Karpas-422 (cell line): ENCODE data around the gene ERLEC1. TPM values are rescaled to one million over a fixed set of nuclear protein-coding genes. Genes with fewer than 3 reads are reported as not detected.
A peak's percentile ranks its signal among the peaks of the same experiment; 100 is the strongest.

Experiments
- DNase-seq: peaks from one replicate; pipeline ENCODE4 v3.0.0-alpha.2; 2015
- H2AFZ ChIP-seq: fragments of 200-600 bp; sonication (generic); 2 replicates; pipeline ENCODE4 v1.6.1; 2014; ENCODE audit warnings: antibody characterized with exemption, low read length, mixed read lengths
- H3K27ac ChIP-seq: fragments of 200-600 bp; sonication (generic); 2 replicates; pipeline ENCODE4 v1.5.1; 2014; ENCODE audit warnings: mild to moderate bottlenecking, low read length, moderate library complexity
- H3K27me3 ChIP-seq: fragments of 200-600 bp; sonication (generic); 2 replicates; pipeline ENCODE4 v1.6.1; 2014; ENCODE audit warnings: low read length, mixed read lengths
- H3K36me3 ChIP-seq: fragments of 200-600 bp; sonication (generic); 2 replicates; pipeline ENCODE4 v1.6.1; 2014; ENCODE audit warnings: low read length, mixed read lengths; ENCODE audit not compliant: insufficient read depth
- H3K4me1 ChIP-seq: fragments of 200-600 bp; sonication (generic); 2 replicates; pipeline ENCODE4 v1.6.1; 2014; ENCODE audit warnings: mild to moderate bottlenecking, low read length, mixed read lengths
- H3K4me2 ChIP-seq: fragments of 200-600 bp; sonication (generic); 2 replicates; pipeline ENCODE4 v1.6.1; 2014; ENCODE audit warnings: low read length, low read depth, mild to moderate bottlenecking; ENCODE audit not compliant: poor library complexity, severe bottlenecking
- H3K4me3 ChIP-seq: fragments of 200-600 bp; sonication (generic); 2 replicates; pipeline ENCODE4 v1.5.1; 2014; ENCODE audit warnings: mild to moderate bottlenecking, antibody characterized with exemption, low read length, mixed read lengths
- H3K79me2 ChIP-seq: fragments of 200-600 bp; sonication (generic); 2 replicates; pipeline ENCODE4 v1.6.1; 2014; ENCODE audit warnings: mild to moderate bottlenecking, low read length, mixed read lengths
- H3K9ac ChIP-seq: fragments of 200-600 bp; sonication (generic); 2 replicates; pipeline ENCODE4 v1.6.0; 2014; ENCODE audit warnings: low read length
- H3K9me2 ChIP-seq: fragments of 200-600 bp; sonication (generic), shearing (Covaris generic); replicated peaks from 2 replicates; pipeline ENCODE4 v1.6.0; 2014; ENCODE audit warnings: mild to moderate bottlenecking, low read length, moderate library complexity; ENCODE audit not compliant: insufficient read depth
- H3K9me3 ChIP-seq: fragments of 300-700, 200-600 bp; sonication (generic); 2 replicates; pipeline ENCODE4 v1.6.1; 2014; ENCODE audit warnings: low read length, mixed read lengths
- H4K20me1 ChIP-seq: fragments of 200-600 bp; sonication (generic); 2 replicates; pipeline ENCODE4 v1.6.1; 2014; ENCODE audit warnings: mild to moderate bottlenecking, antibody characterized with exemption, low read length, low read depth; ENCODE audit not compliant: insufficient read depth
- total RNA-seq: library from RNA; depleted of rRNA; stranded (reverse); fragments of >200 nt; shearing (Covaris generic); gene quantifications from 2 replicates; pipeline ENCODE4 v1.2.3, GENCODE V29; 2014; ENCODE audit warnings: low replicate concordance

The ERLEC1 gene
- total RNA-seq, 1 experiment from 2014 or later: 54.8 TPM

GRCh38 chr2:53769318-53769945, 17.4 kb upstream of the ERLEC1 start:
- Histone ChIP-seq H2AFZ (no peak overlapping the region), H3K9ac (peak overlapping the region; percentile 96; the same call in 1 of the 2 replicates), H3K9me2 (no peaks in the 10 kb centered on the region), H3K4me2 (peak overlapping the region; percentile 97), H3K36me3 (peaks cover 23% of the 10 kb centered on the region; the same call in 1 of the 2 replicates), H3K79me2 (peaks cover 92% of the 10 kb centered on the region), H3K9me3 (no peaks in the 10 kb centered on the region), H3K4me1 (peaks cover 38% of the 10 kb centered on the region), H3K27ac (peak overlapping the region; percentile 91), H3K27me3 (no peaks in the 10 kb centered on the region), H3K4me3 (peak overlapping the region; percentile 97), H4K20me1 (no peaks in the 10 kb centered on the region)
- DNase-seq: no peak

GRCh38 chr2:53770264-53770663, 16.6 kb upstream of the ERLEC1 start:
- H3K9ac ChIP-seq: no peak overlapping the region
- no peaks in the 10 kb centered on the region for H3K9me2 ChIP-seq
- no peak overlapping the region for H3K4me3 ChIP-seq
- H3K79me2 ChIP-seq: peaks cover 97% of the 10 kb centered on the region
- no peaks in the 10 kb centered on the region for H4K20me1 ChIP-seq
- H3K9me3 ChIP-seq: no peaks in the 10 kb centered on the region
- DNase-seq: no peak
- H2AFZ ChIP-seq: no peak overlapping the region
- H3K36me3 ChIP-seq: peaks cover 26% of the 10 kb centered on the region; the same call in 1 of the 2 replicates
- H3K27ac ChIP-seq: no peak overlapping the region; the same call in 1 of the 2 replicates
- H3K4me2 ChIP-seq: peak overlapping the region; percentile 97
- H3K4me1 ChIP-seq: peaks cover 44% of the 10 kb centered on the region
- no peaks in the 10 kb centered on the region for H3K27me3 ChIP-seq

- peak overlapping the region; percentile 46 for H3K27ac ChIP-seq
- no peaks in the 10 kb centered on the region for H3K9me2 ChIP-seq
- H3K9me3 ChIP-seq: no peaks in the 10 kb centered on the region
These were observed 9.7 kb upstream of the ERLEC1 start for GRCh38 chr2:53777134-53777533.

GRCh38 chr2:53778536-53779162, 8.2 kb upstream of the ERLEC1 start:
- H3K9me2 ChIP-seq: no peaks in the 10 kb centered on the region
- DNase-seq: peak; percentile 47
- no peak overlapping the region for H3K4me2 ChIP-seq
- peak overlapping the region; percentile 42 for H3K27ac ChIP-seq
- H3K4me3 ChIP-seq: no peak overlapping the region
- no peak overlapping the region for H3K9ac ChIP-seq
- no peaks in the 10 kb centered on the region for H3K9me3 ChIP-seq
- H3K79me2 ChIP-seq: peaks cover 99% of the 10 kb centered on the region
- no peaks in the 10 kb centered on the region for H4K20me1 ChIP-seq
- H2AFZ ChIP-seq: no peak overlapping the region
- H3K27me3 ChIP-seq: no peaks in the 10 kb centered on the region
- H3K4me1 ChIP-seq: peaks cover 22% of the 10 kb centered on the region
- peaks cover 46% of the 10 kb centered on the region for H3K36me3 ChIP-seq

More at GRCh38 chr2:53777134-53777533, 9.7 kb upstream of the ERLEC1 start:
- Histone ChIP-seq H3K36me3 (peaks cover 45% of the 10 kb centered on the region), H4K20me1 (no peaks in the 10 kb centered on the region), H3K27me3 (no peaks in the 10 kb centered on the region), H3K4me1 (peaks cover 16% of the 10 kb centered on the region), H3K9ac (no peak overlapping the region), H3K79me2 (peaks cover 98% of the 10 kb centered on the region), H3K4me2 (no peak overlapping the region), H3K4me3 (no peak overlapping the region), H2AFZ (no peak overlapping the region)
- no peak for DNase-seq

GRCh38 chr2:53780056-53780455, 6.8 kb upstream of the ERLEC1 start:
- H3K79me2 ChIP-seq: peaks cover 99% of the 10 kb centered on the region
- H3K27ac ChIP-seq: no peak overlapping the region
- H3K9ac ChIP-seq: no peak overlapping the region
- no peaks in the 10 kb centered on the region for H3K9me3 ChIP-seq
- no peak overlapping the region for H3K4me2 ChIP-seq
- peaks cover 30% of the 10 kb centered on the region for H3K4me1 ChIP-seq
- DNase-seq: no peak
- no peaks in the 10 kb centered on the region for H3K27me3 ChIP-seq
- H4K20me1 ChIP-seq: no peaks in the 10 kb centered on the region; the same call in 1 of the 2 replicates
- H3K4me3 ChIP-seq: no peak overlapping the region
- peaks cover 35% of the 10 kb centered on the region for H3K36me3 ChIP-seq
- H2AFZ ChIP-seq: no peak overlapping the region
- H3K9me2 ChIP-seq: no peaks in the 10 kb centered on the region

- Histone ChIP-seq H3K36me3 (peaks cover 35% of the 10 kb centered on the region), H3K27ac (no peak overlapping the region)
- no peak for DNase-seq
These were observed 4.2 kb upstream of the ERLEC1 start for GRCh38 chr2:53782676-53783075.

GRCh38 chr2:53784436-53784835, 2.4 kb upstream of the ERLEC1 start:
- Histone ChIP-seq H3K9ac (peak overlapping the region; percentile 97), H3K36me3 (peaks cover 25% of the 10 kb centered on the region), H3K9me2 (no peaks in the 10 kb centered on the region), H3K79me2 (peaks cover 99% of the 10 kb centered on the region), H3K27ac (no peak overlapping the region), H3K27me3 (no peaks in the 10 kb centered on the region), H3K4me3 (peak overlapping the region; percentile 96), H3K9me3 (no peaks in the 10 kb centered on the region), H2AFZ (no peak overlapping the region), H4K20me1 (peaks cover 8% of the 10 kb centered on the region; the same call in 1 of the 2 replicates), H3K4me1 (peaks cover 40% of the 10 kb centered on the region), H3K4me2 (peak overlapping the region; percentile 90)
- no peak for DNase-seq

More at GRCh38 chr2:53782676-53783075, 4.2 kb upstream of the ERLEC1 start:
- Histone ChIP-seq H3K4me2 (no peak overlapping the region), H3K9me3 (no peaks in the 10 kb centered on the region), H3K4me3 (no peak overlapping the region), H3K9ac (no peak overlapping the region), H3K27me3 (no peaks in the 10 kb centered on the region), H3K79me2 (peaks cover 98% of the 10 kb centered on the region), H4K20me1 (peaks cover 7% of the 10 kb centered on the region; the same call in 1 of the 2 replicates), H3K9me2 (no peaks in the 10 kb centered on the region), H2AFZ (no peak overlapping the region), H3K4me1 (peaks cover 34% of the 10 kb centered on the region)

- Histone ChIP-seq H3K9me2 (no peaks in the 10 kb centered on the region), H3K27me3 (no peaks in the 10 kb centered on the region), H2AFZ (no peak overlapping the region), H4K20me1 (peaks cover 8% of the 10 kb centered on the region; the same call in 1 of the 2 replicates), H3K27ac (peak overlapping the region; percentile 77), H3K4me2 (peak overlapping the region; percentile 90), H3K9ac (peak overlapping the region; percentile 97), H3K36me3 (peaks cover 17% of the 10 kb centered on the region), H3K4me1 (peaks cover 39% of the 10 kb centered on the region), H3K9me3 (no peaks in the 10 kb centered on the region), H3K4me3 (peak overlapping the region; percentile 96), H3K79me2 (peaks cover 99% of the 10 kb centered on the region)
- no peak for DNase-seq
These were observed 1.5 kb upstream of the ERLEC1 start for GRCh38 chr2:53785366-53785765.
